Uterus (tissue), 2 donors: Measurements from ENCODE around the gene PI16.

ENCODE experiments used
- POLR2A ChIP-seq, 2 donors: fragments of 450-650 bp; IDR thresholded peaks; one replicate each; pipeline ENCODE4 v1.6.1; 2016; ENCODE audit warnings: antibody characterized with exemption in 2 of 2, mild to moderate bottlenecking in 1 of 2, moderate library complexity in 1 of 2
- TF ChIP-seq, protein P1 (sequence below), 4 experiments: fragments of 200-600 bp in 2 of 4; fragments of 450-650 bp in 2 of 4; sonication (generic) in 2 of 4; IDR thresholded peaks; one replicate each; pipeline ENCODE4 v1.5.1; 2016 to 2019; ENCODE audit warnings: antibody characterized with exemption in 4 of 4, mild to moderate bottlenecking in 2 of 4, moderate library complexity in 1 of 4

DNA sequence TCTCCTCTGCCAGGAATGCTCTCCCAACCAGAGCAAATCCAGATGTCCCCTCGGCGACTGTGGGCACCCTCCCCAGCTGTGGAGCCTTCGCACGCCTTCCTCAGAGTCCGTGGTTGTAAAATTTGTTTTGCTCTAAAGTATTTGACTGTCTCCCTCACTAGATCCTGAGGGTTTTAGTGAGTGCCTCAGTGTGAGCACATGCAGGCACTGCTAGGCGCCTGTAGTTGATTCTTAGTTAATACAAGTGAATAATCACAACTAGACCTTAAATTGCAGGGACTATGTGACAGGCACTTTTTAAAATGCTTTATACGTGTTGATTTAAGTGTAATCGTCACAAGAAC, 32.1 kb downstream of the PI16 start:
- TF ChIP-seq, protein P1, sequence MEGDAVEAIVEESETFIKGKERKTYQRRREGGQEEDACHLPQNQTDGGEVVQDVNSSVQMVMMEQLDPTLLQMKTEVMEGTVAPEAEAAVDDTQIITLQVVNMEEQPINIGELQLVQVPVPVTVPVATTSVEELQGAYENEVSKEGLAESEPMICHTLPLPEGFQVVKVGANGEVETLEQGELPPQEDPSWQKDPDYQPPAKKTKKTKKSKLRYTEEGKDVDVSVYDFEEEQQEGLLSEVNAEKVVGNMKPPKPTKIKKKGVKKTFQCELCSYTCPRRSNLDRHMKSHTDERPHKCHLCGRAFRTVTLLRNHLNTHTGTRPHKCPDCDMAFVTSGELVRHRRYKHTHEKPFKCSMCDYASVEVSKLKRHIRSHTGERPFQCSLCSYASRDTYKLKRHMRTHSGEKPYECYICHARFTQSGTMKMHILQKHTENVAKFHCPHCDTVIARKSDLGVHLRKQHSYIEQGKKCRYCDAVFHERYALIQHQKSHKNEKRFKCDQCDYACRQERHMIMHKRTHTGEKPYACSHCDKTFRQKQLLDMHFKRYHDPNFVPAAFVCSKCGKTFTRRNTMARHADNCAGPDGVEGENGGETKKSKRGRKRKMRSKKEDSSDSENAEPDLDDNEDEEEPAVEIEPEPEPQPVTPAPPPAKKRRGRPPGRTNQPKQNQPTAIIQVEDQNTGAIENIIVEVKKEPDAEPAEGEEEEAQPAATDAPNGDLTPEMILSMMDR (IDR thresholded peaks at IDR 0.05) = no peak
- TF ChIP-seq POLR2A (IDR thresholded peaks at IDR 0.05) = no peak
